Activated T-cell treated with anti-CD3 and anti-CD28 coated beads, Interleukin-2, amount 50 U/mL, for 4 hours (primary cell): ENCODE results near the gene ARMC2. TPM values are rescaled to one million over a fixed set of nuclear protein-coding genes. Genes with fewer than 3 reads are reported as not detected.

Experiments
- ATAC-seq, 2 donors: fragments of 200-7000 bp; cut with Tn5 transposase; one replicate each; pipeline ENCODE4 v1.10.0; 2021
- DNase-seq: peaks from one replicate; pipeline ENCODE4 v3.0.0-alpha.2; 2020
- H3K27me3 Mint-ChIP-seq: one replicate; pipeline ENCODE4 v1.8.0; 2021; ENCODE audit warnings: low read depth, mixed read lengths
- H3K36me3 Mint-ChIP-seq: one replicate; pipeline ENCODE4 v1.8.0; 2022; ENCODE audit warnings: mixed read lengths; ENCODE audit not compliant: insufficient read depth
- H3K4me1 Mint-ChIP-seq: one replicate; pipeline ENCODE4 v1.8.0; 2021; ENCODE audit warnings: low read depth, mixed read lengths
- H3K4me3 Mint-ChIP-seq: one replicate; pipeline ENCODE4 v1.8.0; 2021; ENCODE audit warnings: mild to moderate bottlenecking, moderate library complexity, mixed read lengths
- H3K9me3 Mint-ChIP-seq: one replicate; pipeline ENCODE4 v1.8.0; 2021; ENCODE audit warnings: mixed read lengths
- total RNA-seq, 3 donors: library from RNA; stranded (reverse); gene quantifications; one replicate each; pipeline ENCODE4 v1.2.1, GENCODE V29; 2021

Gene ARMC2, protein sequence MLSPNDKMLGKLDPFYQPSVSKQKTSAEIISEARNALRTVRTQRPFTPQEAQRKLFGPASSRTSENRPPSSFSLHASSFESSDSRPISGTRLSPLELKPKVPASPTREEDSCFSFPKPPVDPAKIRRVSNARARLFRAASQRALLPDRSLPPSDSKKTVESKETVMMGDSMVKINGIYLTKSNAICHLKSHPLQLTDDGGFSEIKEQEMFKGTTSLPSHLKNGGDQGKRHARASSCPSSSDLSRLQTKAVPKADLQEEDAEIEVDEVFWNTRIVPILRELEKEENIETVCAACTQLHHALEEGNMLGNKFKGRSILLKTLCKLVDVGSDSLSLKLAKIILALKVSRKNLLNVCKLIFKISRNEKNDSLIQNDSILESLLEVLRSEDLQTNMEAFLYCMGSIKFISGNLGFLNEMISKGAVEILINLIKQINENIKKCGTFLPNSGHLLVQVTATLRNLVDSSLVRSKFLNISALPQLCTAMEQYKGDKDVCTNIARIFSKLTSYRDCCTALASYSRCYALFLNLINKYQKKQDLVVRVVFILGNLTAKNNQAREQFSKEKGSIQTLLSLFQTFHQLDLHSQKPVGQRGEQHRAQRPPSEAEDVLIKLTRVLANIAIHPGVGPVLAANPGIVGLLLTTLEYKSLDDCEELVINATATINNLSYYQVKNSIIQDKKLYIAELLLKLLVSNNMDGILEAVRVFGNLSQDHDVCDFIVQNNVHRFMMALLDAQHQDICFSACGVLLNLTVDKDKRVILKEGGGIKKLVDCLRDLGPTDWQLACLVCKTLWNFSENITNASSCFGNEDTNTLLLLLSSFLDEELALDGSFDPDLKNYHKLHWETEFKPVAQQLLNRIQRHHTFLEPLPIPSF
- total RNA-seq: 1 to 10 TPM; 2.2 to 2.8 (median 2.3) TPM

DNA sequence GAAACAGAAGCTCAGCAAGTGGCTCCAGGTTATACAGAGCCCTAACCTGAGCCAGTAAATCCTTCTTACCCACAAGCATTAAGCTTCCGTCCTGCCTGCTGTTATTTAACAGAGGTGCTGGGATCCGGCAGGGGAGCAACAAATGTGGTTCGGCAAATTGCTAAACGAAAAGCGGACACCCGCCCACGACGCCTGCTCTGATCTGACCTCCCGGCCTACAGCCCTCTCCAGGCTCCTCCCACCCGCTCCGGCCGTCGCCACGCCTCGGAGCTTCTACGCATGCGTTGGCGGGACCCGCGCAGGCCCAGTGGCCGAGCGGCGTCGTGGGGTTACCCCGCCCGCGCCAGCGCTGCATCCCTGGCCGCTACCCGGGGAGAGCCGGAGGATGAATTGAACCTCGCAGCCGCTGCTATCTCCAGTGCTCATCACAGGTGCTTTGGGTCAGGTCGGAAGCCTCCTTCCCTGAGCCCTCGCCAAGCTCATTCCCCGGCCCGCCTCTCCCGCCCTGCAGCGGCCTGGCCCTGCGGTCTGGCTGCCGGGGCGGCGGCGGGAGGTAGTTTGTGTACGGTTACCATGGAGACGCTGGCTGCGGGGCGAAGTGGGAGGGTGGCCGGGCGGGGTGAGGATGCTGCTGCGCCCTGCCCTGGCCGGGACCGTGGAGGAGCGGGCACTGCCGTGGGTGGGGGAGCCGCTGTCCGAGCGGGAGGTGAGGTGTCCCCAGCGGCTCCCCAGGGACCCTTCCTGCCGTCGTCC is at the start of gene ARMC2:
ARMC2 (plus strand) TSS at position 307 of the 753 bp plus-strand sequence. CDS start 5,846 bp downstream, outside the sequence.
- H3K4me3 Mint-ChIP-seq: peak within 1 kb of the TSS; percentile 84
- no peaks in the 10 kb centered on the region for H3K36me3 Mint-ChIP-seq
- H3K4me1 Mint-ChIP-seq: peaks cover 22% of the 10 kb centered on the region
- no peaks in the 10 kb centered on the region for H3K27me3 Mint-ChIP-seq
- DNase-seq (peak; percentile 74), ATAC-seq (peak; percentile 95 to 97)
- H3K9me3 Mint-ChIP-seq: no peaks in the 10 kb centered on the region

DNA sequence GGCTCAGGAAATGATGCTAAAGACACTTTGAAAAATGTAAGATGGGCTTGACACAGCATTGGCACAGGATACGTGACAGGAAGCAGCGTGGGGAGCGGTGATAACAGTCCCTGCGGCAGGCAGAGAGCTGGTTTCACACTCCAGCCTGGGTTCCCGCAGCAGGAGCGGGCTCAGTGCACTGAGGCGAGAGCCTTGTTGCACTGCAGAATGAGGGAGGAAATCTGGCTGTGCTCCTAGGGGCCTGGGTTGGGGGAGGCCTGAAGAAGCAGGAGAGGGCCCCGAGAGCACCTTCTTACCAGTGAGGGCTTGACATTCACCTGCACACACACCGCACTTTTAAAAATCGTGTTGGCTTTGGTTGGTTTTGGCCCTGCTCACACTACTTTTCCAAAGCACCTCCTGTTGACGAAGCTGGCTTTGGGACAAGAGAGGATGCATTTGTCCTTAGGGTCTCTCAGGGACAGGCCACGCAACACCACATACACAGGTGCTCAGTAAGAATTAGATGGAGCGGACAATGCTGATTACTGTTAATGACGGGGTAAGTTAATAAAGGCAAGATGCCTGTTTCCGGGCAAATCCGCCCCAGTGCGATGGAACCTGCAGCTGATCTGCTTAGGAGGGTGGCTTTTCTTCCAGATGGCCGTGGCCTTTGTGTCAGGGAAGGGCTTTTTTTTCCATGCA is 49.4 kb upstream of the ARMC2 start:
- no peaks in the 10 kb centered on the region for H3K36me3 Mint-ChIP-seq
- H3K9me3 Mint-ChIP-seq: no peaks in the 10 kb centered on the region
- no peaks in the 10 kb centered on the region for H3K27me3 Mint-ChIP-seq
- ATAC-seq (peak; percentile 94 to 95), DNase-seq (peak; percentile 20)
- H3K4me1 Mint-ChIP-seq: peaks cover 28% of the 10 kb centered on the region
- H3K4me3 Mint-ChIP-seq: peak overlapping the region; percentile 23

DNA sequence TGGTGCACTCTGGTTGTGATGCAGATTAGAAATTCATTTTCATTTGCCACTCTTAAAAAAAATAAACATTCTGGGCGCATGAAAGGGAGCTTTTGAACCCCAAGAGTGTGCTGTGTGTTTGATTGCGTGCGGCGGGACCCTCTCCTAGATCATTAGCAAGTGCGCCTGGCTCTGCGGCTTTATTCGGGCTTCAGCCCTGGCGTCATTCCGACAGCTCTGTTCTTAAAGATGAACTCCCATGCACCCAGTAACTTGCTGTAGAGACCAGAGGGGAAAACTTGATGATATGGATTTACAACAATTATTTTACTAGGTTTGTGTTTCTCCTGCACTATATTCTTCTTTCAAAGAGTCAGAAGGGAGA is 48.9 kb upstream of the ARMC2 start:
- H3K4me3 Mint-ChIP-seq: no peak overlapping the region
- peaks cover 28% of the 10 kb centered on the region for H3K4me1 Mint-ChIP-seq
- H3K9me3 Mint-ChIP-seq: no peaks in the 10 kb centered on the region
- H3K36me3 Mint-ChIP-seq: no peaks in the 10 kb centered on the region
- DNase-seq (no peak), ATAC-seq (no peak)
- H3K27me3 Mint-ChIP-seq: no peaks in the 10 kb centered on the region

DNA sequence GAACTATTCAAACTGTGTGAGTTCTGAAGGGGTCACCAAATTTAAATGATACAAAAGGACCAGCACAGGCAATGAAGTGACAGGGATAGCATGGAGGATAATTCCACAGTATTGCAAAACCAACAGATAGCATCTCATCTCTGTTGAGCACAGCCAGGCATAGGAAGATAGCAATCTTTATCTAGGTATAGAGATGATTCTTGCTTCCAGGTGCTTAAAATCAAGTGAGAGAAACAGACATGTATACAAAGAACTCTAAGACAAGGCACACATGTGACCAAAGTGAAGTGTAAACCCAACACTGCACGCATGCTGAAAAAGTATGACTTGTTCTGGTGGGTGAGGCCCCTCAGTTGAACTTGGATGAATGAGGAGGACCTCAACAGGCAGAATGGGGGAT is 48.4 kb upstream of the ARMC2 start:
- DNase-seq (no peak), ATAC-seq (no peak)
- H3K36me3 Mint-ChIP-seq: no peaks in the 10 kb centered on the region
- no peaks in the 10 kb centered on the region for H3K27me3 Mint-ChIP-seq
- peaks cover 28% of the 10 kb centered on the region for H3K4me1 Mint-ChIP-seq
- H3K9me3 Mint-ChIP-seq: no peaks in the 10 kb centered on the region
- H3K4me3 Mint-ChIP-seq: no peak overlapping the region

DNA sequence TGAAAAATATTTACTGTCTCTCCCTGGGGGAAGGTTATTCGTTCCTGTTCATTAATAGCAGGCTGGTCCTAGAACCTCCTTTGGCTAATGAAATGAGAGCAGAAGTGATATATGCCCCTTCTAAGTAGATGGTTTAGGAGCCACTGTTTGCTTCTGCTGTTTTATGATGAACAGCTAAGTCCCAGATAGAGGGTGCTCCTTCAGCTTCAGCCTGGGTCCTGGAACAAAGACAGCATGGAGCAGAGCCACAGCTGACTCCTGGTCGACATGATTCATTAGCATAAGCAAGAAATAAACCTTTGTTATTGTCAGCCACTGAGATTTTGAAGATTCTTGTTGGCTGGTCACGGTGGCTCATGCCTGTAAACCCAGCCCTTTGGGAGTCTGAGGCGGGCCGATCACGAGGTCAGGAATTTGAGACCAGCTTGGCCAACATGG is 47.8 kb upstream of the ARMC2 start:
- Mint-ChIP-seq H3K4me3 (no peak overlapping the region), H3K4me1 (peaks cover 28% of the 10 kb centered on the region), H3K36me3 (no peaks in the 10 kb centered on the region), H3K9me3 (no peaks in the 10 kb centered on the region), H3K27me3 (no peaks in the 10 kb centered on the region)
- DNase-seq (no peak), ATAC-seq (no peak)

DNA sequence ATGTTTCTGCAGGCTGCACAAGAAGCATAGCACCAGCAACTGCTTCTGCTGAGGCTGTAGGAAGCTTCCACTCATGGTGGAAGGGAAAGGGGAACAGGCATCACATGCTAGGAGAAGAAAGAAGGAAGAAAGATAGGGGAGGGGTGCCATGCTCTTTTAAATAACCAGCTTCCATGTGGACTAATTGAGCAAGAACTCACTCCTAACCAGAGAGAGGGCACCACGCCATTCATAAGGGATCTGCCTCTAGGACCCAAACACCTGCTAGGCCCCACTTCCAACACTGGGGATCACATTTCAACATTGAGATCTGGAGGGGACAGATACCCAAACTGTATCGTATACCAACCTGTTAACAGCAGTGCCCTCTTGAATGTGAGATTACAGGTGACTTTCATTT is 46.9 kb upstream of the ARMC2 start:
- H3K9me3 Mint-ChIP-seq: no peaks in the 10 kb centered on the region
- H3K4me3 Mint-ChIP-seq: no peak overlapping the region
- H3K4me1 Mint-ChIP-seq: peaks cover 31% of the 10 kb centered on the region
- no peak for DNase-seq
- no peaks in the 10 kb centered on the region for H3K36me3 Mint-ChIP-seq
- ATAC-seq: no peak
- no peaks in the 10 kb centered on the region for H3K27me3 Mint-ChIP-seq

DNA sequence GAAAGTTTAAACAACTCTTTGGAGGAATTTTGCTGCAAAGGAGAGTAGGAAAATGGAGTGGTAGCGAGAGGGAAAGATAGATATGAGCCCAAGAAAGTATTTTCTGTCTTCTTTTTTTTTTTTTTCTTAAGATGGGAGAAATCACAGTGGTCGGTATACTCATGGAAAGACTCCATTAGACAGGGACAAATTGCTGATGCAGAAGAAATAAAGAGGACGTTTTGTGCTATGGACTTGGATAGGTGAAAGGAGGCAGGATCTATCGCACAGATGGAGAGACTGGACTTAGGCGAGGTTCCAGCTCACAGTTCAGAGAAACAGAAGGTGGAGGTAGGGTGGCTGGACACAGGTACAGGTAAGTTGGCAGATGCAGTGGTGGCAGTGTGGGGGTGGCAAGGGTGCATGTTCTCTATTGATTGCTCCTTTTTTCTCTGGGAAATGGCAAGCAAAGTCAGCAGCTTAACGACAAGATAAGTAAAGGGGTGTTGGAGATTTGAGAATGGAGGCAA is 44.2 kb upstream of the ARMC2 start:
- DNase-seq (no peak), ATAC-seq (no peak)
- Mint-ChIP-seq H3K4me3 (no peak overlapping the region), H3K36me3 (no peaks in the 10 kb centered on the region), H3K9me3 (no peaks in the 10 kb centered on the region), H3K4me1 (peaks cover 11% of the 10 kb centered on the region), H3K27me3 (no peaks in the 10 kb centered on the region)

DNA sequence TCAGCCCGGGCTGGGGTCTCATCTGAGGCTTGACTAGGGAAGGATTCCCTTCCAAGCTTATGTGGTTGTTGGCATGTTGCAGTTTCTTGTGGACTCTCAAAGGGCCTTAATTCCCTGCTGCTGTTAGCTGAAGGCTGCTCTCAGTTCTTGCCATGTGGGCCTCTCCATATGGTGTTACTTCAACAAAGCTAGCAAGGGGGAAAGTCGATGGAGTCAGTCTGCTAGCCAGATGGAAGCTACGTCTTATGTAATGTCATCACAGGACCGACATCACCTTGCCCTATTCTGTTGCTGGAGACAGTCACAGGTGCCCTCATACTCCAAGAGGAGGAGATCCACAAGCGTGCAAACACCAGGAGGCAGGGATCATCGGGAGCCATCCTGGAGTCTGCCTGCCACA is 43.3 kb upstream of the ARMC2 start:
- no peaks in the 10 kb centered on the region for H3K27me3 Mint-ChIP-seq
- ATAC-seq: no peak
- H3K9me3 Mint-ChIP-seq: no peaks in the 10 kb centered on the region
- no peak overlapping the region for H3K4me3 Mint-ChIP-seq
- no peak for DNase-seq
- peaks cover 5% of the 10 kb centered on the region for H3K4me1 Mint-ChIP-seq
- H3K36me3 Mint-ChIP-seq: no peaks in the 10 kb centered on the region

DNA sequence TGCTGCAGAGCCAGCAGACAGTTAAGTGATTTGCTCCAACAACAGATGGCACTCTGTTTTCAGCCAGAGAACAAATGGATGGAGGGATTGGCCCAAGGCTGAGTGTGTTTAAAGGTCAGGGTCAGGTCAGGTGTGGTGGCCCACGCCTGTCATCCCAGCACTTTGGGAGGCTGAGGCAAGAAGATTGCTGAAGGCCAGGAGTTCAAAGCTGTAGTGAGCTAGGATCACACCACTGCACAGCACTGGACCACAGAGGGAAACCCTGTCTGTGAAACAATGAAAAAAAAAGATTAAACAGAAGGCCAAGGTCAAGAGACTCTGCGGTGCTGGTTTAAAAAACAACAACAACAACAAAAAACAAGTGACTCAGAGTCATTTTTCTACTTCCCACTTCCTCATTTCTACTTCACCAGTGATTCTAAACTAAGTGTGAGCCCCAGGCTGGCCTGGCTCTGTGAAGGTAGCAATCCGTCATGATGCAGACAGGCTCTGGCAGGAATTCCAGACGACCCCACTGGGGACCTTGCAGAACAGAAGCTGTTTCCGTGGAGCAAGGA is 42.5 kb upstream of the ARMC2 start:
- DNase-seq (no peak), ATAC-seq (no peak)
- Mint-ChIP-seq H3K4me3 (no peak overlapping the region), H3K36me3 (no peaks in the 10 kb centered on the region), H3K9me3 (no peaks in the 10 kb centered on the region), H3K27me3 (no peaks in the 10 kb centered on the region), H3K4me1 (peaks cover 5% of the 10 kb centered on the region)

DNA sequence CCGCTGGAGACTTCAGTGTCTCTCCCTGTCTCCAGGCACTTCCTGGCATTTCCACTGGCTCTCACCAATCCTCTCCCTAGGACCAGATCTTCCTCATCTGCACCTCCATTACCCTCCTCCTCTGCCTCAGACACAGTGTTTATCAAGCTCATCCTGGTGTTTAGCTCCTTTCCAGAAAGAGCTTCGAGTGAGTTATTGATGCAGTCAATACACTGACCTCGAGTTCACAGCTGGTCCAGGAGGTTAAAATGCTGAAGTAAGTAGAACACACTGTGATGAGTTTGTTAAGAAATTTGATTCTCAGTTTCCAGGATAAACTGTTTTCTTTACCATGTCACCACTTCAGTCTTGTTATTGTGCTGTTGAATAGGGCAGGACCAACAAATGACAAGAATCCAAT is 42.1 kb upstream of the ARMC2 start:
- no peaks in the 10 kb centered on the region for H3K36me3 Mint-ChIP-seq
- no peak for ATAC-seq
- H3K4me1 Mint-ChIP-seq: peaks cover 5% of the 10 kb centered on the region
- no peaks in the 10 kb centered on the region for H3K27me3 Mint-ChIP-seq
- no peak for DNase-seq
- no peaks in the 10 kb centered on the region for H3K9me3 Mint-ChIP-seq
- H3K4me3 Mint-ChIP-seq: no peak overlapping the region

DNA sequence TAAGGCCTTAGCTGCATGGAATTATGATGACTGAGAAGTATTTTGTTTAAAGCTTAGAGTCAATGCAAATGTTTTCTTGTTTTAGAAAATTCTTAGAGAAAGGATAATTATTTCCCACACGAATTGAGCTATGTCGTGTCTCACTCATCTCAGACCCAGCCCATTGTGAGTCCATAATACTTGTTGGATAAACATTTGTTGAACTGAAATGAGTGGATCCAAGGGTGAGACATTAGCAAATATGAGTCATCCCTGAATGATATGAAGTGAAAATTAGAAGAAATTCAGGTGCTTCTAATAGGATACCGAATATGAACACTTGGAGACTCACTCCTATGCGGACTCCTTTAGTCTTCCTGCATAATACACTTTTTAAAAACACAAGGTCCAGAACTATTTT is 41.6 kb upstream of the ARMC2 start:
- Mint-ChIP-seq H3K4me3 (no peak overlapping the region), H3K27me3 (no peaks in the 10 kb centered on the region), H3K36me3 (no peaks in the 10 kb centered on the region), H3K4me1 (peaks cover 3% of the 10 kb centered on the region), H3K9me3 (no peaks in the 10 kb centered on the region)
- no peak for ATAC-seq
- DNase-seq: no peak

DNA sequence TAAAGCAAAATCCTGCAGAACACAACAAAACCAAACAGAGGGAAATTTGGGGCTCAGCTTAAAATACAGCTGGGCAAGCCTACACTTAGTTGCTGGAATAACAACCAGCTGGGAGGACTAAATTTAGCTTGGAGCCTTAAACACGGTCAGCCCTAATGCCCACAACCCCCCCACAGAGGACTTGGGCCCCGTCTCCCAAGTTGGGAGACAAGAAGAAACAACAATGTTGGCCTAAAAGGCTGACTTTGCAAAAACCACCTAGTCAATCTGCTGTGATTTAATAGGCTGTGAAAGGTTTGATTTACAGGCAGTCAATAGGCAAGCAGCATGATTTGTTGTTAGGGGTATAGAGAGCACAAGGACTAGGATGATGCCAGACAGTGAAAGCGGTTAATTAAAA is 40.3 kb upstream of the ARMC2 start:
- Mint-ChIP-seq H3K9me3 (no peaks in the 10 kb centered on the region), H3K27me3 (no peaks in the 10 kb centered on the region), H3K36me3 (no peaks in the 10 kb centered on the region), H3K4me1 (peaks cover 3% of the 10 kb centered on the region), H3K4me3 (no peak overlapping the region)
- ATAC-seq (no peak), DNase-seq (no peak)

DNA sequence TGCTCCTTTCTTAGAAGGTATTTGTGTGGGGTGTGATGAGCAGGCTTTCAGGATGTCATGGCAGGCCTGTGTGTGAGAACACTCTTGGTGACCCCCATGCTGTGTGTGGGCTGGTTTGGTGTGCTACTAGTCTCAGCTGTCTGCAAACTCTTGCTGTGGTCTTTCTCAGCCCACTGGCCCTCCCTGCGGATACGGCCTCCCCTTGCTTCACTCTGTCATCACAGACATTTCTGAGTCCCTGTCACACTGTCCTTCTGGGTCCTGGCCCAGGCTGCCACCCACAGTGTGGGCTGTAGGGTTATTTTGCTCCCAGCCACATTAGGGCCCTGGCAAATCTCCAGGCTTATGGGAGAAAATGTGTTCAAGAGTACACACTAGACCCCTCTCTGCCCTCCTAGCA is 39.0 kb upstream of the ARMC2 start:
- no peak for DNase-seq
- H3K36me3 Mint-ChIP-seq: no peaks in the 10 kb centered on the region
- H3K9me3 Mint-ChIP-seq: no peaks in the 10 kb centered on the region
- H3K27me3 Mint-ChIP-seq: no peaks in the 10 kb centered on the region
- H3K4me3 Mint-ChIP-seq: no peak overlapping the region
- H3K4me1 Mint-ChIP-seq: peaks cover 3% of the 10 kb centered on the region
- ATAC-seq: no peak
